ENCODE measurements around the gene TEN1. TPM values are rescaled to one million over a fixed set of nuclear protein-coding genes. Genes with fewer than 3 reads are reported as not detected.
A peak's percentile ranks its signal among the peaks of the same experiment; 100 is the strongest.

TEN1 gene
- total RNA-seq, 2 donors from 2014 or later: 6.5 to 9.2 TPM

DNA sequence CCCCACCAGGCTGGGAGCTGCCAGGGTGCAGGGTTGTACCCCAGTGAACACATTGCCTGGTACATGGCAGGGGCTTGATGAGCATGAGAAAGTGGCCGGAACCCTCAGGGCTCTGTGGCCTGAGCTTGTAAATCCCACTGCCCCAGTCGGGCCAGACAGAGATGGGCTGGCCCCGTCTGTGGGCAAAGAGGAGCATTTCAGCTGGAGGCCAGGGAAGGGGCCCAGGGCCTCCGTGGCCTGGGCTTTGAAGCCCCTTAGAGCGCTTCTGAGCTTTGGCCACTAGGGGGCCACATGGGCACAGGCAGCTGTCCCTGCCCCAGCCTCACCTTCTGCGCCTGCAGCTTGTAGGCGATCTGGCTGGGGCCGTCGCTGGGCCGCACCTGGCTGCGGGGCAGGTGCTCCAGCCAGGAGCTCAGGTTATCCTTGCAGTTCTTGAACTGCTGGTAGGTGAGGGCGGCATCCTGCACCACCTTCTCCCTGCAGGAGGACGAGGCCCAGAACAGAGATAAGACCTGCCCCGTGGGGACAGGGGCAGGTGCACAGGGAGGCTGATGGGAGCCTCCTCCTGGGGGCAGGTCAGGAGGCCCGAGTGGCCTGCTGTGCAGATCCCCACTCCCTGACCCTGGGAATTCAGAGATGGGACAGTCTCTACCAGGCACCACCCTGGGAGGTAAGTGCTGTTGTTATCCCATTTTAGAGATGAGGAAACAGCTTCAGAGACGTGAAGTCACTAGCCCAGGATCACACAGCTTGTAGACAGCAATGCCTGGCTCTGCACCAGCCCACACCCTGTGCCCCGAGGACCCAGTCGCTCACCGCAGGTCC lies 35.3 kb downstream of the TEN1 start:
- H3K4me3 ChIP-seq: no peak overlapping the region
- H3K36me3 ChIP-seq (replicated peaks in 1 of 2; ENCODE audit: insufficient read depth in 1 of 2, low read depth in 2 of 2): no peaks in the 10 kb centered on the region
- intact Hi-C loops (cut with DNase I): loop anchor here (10.0 kb wide), 1 partner anchor 260 kb away; no protein-coding TSS in a partner anchor
- WGBS, 2 donors: 20% methylated on average over 1 to 19 of the region's 19 CpGs
- DNase-seq: peak; percentile 78 to 87 (median 84)
- H3K4me1 ChIP-seq: peaks cover 8% of the 10 kb centered on the region
- TF ChIP-seq, protein P1, sequence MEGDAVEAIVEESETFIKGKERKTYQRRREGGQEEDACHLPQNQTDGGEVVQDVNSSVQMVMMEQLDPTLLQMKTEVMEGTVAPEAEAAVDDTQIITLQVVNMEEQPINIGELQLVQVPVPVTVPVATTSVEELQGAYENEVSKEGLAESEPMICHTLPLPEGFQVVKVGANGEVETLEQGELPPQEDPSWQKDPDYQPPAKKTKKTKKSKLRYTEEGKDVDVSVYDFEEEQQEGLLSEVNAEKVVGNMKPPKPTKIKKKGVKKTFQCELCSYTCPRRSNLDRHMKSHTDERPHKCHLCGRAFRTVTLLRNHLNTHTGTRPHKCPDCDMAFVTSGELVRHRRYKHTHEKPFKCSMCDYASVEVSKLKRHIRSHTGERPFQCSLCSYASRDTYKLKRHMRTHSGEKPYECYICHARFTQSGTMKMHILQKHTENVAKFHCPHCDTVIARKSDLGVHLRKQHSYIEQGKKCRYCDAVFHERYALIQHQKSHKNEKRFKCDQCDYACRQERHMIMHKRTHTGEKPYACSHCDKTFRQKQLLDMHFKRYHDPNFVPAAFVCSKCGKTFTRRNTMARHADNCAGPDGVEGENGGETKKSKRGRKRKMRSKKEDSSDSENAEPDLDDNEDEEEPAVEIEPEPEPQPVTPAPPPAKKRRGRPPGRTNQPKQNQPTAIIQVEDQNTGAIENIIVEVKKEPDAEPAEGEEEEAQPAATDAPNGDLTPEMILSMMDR (IDR thresholded peaks at IDR 0.05): peak; percentile 86 to 98 (median 92)
- no peak for TF ChIP-seq POLR2A (IDR thresholded peaks at IDR 0.05)
- ATAC-seq: peak; percentile 86
- no peaks in the 10 kb centered on the region for H3K27me3 ChIP-seq
- H3K27ac ChIP-seq: no peak overlapping the region
- no peaks in the 10 kb centered on the region for H3K9me3 ChIP-seq

DNA sequence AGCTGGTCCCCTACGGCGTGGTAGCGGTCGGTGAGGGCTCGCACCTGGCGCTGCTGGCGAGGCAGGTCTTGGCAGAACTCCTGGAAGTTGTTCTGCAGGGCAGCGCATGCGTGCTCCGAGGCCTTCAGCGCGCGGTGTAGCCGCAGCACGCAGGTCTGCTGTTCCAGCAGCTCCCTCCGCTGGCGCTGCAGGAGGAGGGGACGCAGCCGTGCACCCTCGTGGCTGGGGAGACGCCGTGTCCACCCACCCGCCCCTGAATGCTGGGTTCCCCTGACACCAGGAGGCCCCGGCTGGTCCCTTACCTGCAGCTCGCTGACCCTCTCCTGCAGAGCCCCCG lies 35.9 kb downstream of the TEN1 start:
- ATAC-seq: no peak
- Histone ChIP-seq H3K9me3 (no peaks in the 10 kb centered on the region), H3K27me3 (no peaks in the 10 kb centered on the region), H3K27ac (no peak overlapping the region), H3K4me3 (no peak overlapping the region), H3K36me3 (replicated peaks in 1 of 2; ENCODE audit: insufficient read depth in 1 of 2, low read depth in 2 of 2) (no peaks in the 10 kb centered on the region), H3K4me1 (peaks cover 8% of the 10 kb centered on the region)
- peak in 3 of 4 donors; percentile 40 to 65 (median 58) for DNase-seq
- intact Hi-C loops (cut with DNase I): loop anchor here (10.0 kb wide), 1 partner anchor 260 kb away; no protein-coding TSS in a partner anchor
- 73 to 92% methylated on average over 2 to 25 of the region's 26 CpGs for WGBS, 2 donors
- TF ChIP-seq POLR2A (IDR thresholded peaks at IDR 0.05): no peak
- TF ChIP-seq, protein P1 (IDR thresholded peaks at IDR 0.05): no peak

DNA sequence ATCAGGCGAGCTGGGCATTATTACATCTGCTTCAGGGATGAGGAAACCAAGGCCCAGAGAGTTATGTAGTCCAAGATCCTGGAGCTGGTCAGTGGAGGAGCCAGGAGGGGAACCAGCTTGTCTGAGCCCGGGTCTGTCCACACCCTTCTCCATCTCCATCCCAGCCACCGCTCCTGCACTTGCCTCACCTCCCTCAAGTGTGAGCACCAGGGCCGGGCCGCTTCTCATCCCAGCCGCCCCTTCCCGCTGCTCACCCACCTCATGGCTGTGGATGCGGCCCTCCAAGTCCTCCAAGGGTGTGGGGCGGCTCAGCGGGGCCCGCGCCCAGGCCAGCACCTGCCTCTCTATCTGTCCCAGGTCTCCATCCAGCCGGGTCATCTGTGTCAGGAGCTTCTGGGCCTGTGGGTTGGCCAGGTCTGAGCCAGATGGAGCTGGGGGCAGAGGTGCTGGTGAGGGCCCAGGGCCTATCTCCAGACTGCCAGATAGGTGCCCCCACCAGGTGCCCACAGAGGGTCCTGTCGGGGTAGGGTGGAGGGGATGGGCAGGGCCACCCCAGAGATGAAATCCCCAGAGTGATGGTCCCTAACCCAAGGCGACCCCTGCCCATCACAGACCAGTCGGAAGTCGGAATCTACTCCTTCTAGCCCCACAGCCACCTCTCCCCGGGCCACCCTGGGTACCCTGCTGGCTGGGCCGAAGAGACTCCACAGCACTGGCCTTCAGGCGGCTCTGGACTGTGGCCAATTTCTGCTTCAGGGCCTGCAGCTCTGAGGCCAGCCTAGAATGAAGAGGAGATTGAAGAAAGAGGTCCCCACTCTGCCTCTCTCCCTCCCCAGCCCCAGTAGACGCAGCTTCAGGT lies 38.7 kb downstream of the TEN1 start:
- intact Hi-C loops (cut with DNase I): loop anchor here (10.0 kb wide), 1 partner anchor 257 kb away; no protein-coding TSS in a partner anchor
- WGBS, 2 donors: 86 to 87% methylated on average over 16 to 21 of the region's 21 CpGs
- TF ChIP-seq, protein P1 (IDR thresholded peaks at IDR 0.05): no peak
- no peak for TF ChIP-seq POLR2A (IDR thresholded peaks at IDR 0.05)

DNA sequence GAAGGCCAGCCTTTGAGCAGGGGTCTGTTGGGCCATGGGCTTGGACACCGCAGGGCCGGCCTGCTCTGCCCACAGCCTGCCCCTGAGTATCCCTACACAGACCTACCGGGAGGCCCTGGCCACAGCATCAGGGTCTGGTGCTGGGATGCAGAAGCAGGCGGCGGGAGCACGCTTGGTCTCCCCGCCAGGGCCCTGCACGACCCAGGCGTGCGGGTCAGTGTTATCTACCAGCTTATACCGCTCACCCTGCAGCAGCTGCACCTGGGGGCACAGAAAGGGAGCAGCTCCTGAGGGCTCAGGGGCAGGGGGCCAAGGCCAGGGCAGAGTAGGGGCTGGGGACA lies 39.3 kb downstream of the TEN1 start:
- WGBS, 2 donors: 91 to 92% methylated on average over 9 to 10 of the region's 11 CpGs
- H3K4me3 ChIP-seq: no peak overlapping the region

More for the DNA sequence above, 38.7 kb downstream of the TEN1 start:
- Histone ChIP-seq H3K36me3 (replicated peaks in 1 of 2; ENCODE audit: insufficient read depth in 1 of 2, low read depth in 2 of 2) (no peaks in the 10 kb centered on the region), H3K27me3 (no peaks in the 10 kb centered on the region), H3K4me3 (no peak overlapping the region), H3K9me3 (no peaks in the 10 kb centered on the region), H3K27ac (no peak overlapping the region), H3K4me1 (peaks cover 8% of the 10 kb centered on the region)
- no peak for DNase-seq
- no peak for ATAC-seq

More for the DNA sequence above, 39.3 kb downstream of the TEN1 start:
- no peak overlapping the region for H3K27ac ChIP-seq
- DNase-seq (no peak), ATAC-seq (no peak)
- H3K9me3 ChIP-seq: no peaks in the 10 kb centered on the region
- H3K27me3 ChIP-seq: no peaks in the 10 kb centered on the region
- H3K4me1 ChIP-seq: peaks cover 8% of the 10 kb centered on the region
- intact Hi-C loops (cut with DNase I): loop anchor here (10.0 kb wide), 1 partner anchor 256 kb away; no protein-coding TSS in a partner anchor
- no peaks in the 10 kb centered on the region for H3K36me3 ChIP-seq (replicated peaks in 1 of 2; ENCODE audit: insufficient read depth in 1 of 2, low read depth in 2 of 2)
- TF ChIP-seq, protein P1 (IDR thresholded peaks at IDR 0.05): no peak
- no peak for TF ChIP-seq POLR2A (IDR thresholded peaks at IDR 0.05)

Measured in body of pancreas (tissue), 4 donors.